Upper lobe of left lung (tissue), 6 donors: Measurements from ENCODE around the gene PDF. TPM values are rescaled to one million over a fixed set of nuclear protein-coding genes. Genes with fewer than 3 reads are reported as not detected.

Source experiments
- ATAC-seq, 2 donors: fragments of 200-7000 bp; cut with Tn5 transposase; one replicate each; pipeline ENCODE4 v1.9.1; 2022; ENCODE audit warnings: mild to moderate bottlenecking in 2 of 2, moderate library complexity in 2 of 2; ENCODE audit not compliant: low FRiP score in 2 of 2
- DNase-seq, 2 donors: peaks; one replicate each; pipeline ENCODE4 v3.0.0-alpha.2; 2019 to 2020
- H3K27ac ChIP-seq, 4 donors: fragments of 200-600 bp; sonication (generic); one replicate each; pipeline ENCODE4 v1.5.1; 2016 to 2019
- H3K27me3 ChIP-seq, 4 donors: fragments of 200-600 bp; sonication (generic); one replicate each; pipeline ENCODE4 v1.5.1; 2017 to 2019
- H3K36me3 ChIP-seq, 4 donors: fragments of 200-600 bp; sonication (generic); one replicate each; pipeline ENCODE4 v1.5.1; 2016 to 2019
- H3K4me1 ChIP-seq, 4 donors: fragments of 200-600 bp; sonication (generic); one replicate each; pipeline ENCODE4 v1.5.1; 2018 to 2019
- H3K4me3 ChIP-seq, 4 donors: fragments of 200-600 bp; sonication (generic); one replicate each; pipeline ENCODE4 v1.5.1; 2017 to 2019; ENCODE audit warnings: mild to moderate bottlenecking in 2 of 4, moderate library complexity in 1 of 4
- H3K9me3 ChIP-seq, 4 donors: fragments of 200-600 bp; sonication (generic); one replicate each; pipeline ENCODE4 v1.5.1; 2018 to 2019
- EP300 ChIP-seq, 4 donors: sonication (generic); formaldehyde crosslinking; IDR thresholded peaks; one replicate each; pipeline ENCODE4 v1.5.1; 2017; ENCODE audit warnings: antibody characterized with exemption in 4 of 4, control low read depth in 2 of 4
- POLR2A ChIP-seq, 4 donors: fragments of 450-650 bp; IDR thresholded peaks; one replicate each; pipeline ENCODE4 v1.5.1; 2016 to 2017; ENCODE audit warnings: antibody characterized with exemption in 4 of 4, mild to moderate bottlenecking in 2 of 4
- POLR2AphosphoS5 ChIP-seq, 2 donors: sonication (generic); formaldehyde crosslinking; IDR thresholded peaks; one replicate each; pipeline ENCODE4 v1.5.1; 2017; ENCODE audit warnings: antibody characterized with exemption in 2 of 2
- WGBS, 2 donors: methylation state at CpG; one replicate each; pipeline ENCODE4 v1.1.5; 2017 to 2018; 5-methylcytosine and 5-hydroxymethylcytosine counted together
- total RNA-seq, 6 donors: library from RNA; depleted of rRNA in 4 of 6; stranded (reverse); fragments of >200 nt in 4 of 6; gene quantifications; one replicate each; pipeline versions ENCODE4 v1.1.0 to v1.2.1, GENCODE V29; 2016 to 2021
- TF ChIP-seq, protein P1 (sequence below), 6 experiments: fragments of 450-650 bp in 4 of 6; fragments of 200-600 bp in 2 of 6; sonication (generic) in 2 of 6; IDR thresholded peaks; one replicate each; pipeline ENCODE4 v1.5.1; 2016 to 2019; ENCODE audit warnings: antibody characterized with exemption in 6 of 6
- donor health status: DM: no; HTN: no; CAD: no; lungs with moderate emphysema.
- donor health status: DM: no; HTN: yes; CAD: no; lungs with severe emphysema.

The PDF gene
- total RNA-seq, 6 donors from 2014 or later, result 6.9 to 22.0 (median 13.5) TPM

DNA sequence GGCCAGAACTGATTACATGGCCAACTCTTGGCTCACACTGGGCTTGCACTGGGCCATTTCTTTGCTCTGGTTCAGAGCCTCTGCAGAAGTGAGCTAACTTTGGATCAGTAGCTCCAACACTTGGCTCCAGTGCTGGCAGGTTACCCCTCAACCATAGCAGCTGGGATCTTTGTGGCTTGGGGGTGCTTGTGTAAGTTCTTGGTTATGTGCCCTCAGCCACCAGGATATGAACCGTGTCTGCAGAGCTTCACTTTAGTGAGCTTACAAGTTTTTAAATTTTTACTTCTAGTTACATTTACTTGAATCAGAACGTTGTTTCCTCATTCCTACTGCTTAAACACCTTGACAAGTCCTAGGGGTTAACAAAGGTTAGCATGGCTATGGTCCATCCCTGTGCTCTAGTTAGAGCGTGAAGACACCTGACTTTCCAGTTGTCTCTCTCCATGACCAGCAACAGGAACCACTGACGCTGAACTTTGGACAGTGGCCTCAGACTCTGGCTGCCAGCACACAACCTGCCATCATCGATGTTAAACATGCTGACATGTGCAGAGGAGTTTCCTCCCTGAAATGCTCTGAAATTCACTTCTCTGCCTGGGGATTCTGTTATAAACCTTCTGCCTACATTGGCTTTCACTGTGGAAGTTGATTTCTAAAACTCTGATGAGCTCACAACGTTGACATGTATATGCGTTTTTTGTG is 4.1 kb downstream of the PDF start:
- Histone ChIP-seq H3K27ac (no peak overlapping the region), H3K27me3 (no peaks in the 10 kb centered on the region), H3K9me3 (no peaks in the 10 kb centered on the region), H3K4me1 (peaks cover 24 to 62% (median 30%) of the 10 kb centered on the region in 4 donors), H3K4me3 (no peak overlapping the region), H3K36me3 (peaks cover 21 to 67% (median 45%) of the 10 kb centered on the region in 4 donors)
- no peak for DNase-seq
- WGBS, 2 donors, result 66 to 72% methylated on average over 7 of the region's 7 CpGs
- no peak for ATAC-seq
- TF ChIP-seq, protein P1, sequence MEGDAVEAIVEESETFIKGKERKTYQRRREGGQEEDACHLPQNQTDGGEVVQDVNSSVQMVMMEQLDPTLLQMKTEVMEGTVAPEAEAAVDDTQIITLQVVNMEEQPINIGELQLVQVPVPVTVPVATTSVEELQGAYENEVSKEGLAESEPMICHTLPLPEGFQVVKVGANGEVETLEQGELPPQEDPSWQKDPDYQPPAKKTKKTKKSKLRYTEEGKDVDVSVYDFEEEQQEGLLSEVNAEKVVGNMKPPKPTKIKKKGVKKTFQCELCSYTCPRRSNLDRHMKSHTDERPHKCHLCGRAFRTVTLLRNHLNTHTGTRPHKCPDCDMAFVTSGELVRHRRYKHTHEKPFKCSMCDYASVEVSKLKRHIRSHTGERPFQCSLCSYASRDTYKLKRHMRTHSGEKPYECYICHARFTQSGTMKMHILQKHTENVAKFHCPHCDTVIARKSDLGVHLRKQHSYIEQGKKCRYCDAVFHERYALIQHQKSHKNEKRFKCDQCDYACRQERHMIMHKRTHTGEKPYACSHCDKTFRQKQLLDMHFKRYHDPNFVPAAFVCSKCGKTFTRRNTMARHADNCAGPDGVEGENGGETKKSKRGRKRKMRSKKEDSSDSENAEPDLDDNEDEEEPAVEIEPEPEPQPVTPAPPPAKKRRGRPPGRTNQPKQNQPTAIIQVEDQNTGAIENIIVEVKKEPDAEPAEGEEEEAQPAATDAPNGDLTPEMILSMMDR (IDR thresholded peaks at IDR 0.05), result no peak
- TF ChIP-seq POLR2A (IDR thresholded peaks at IDR 0.05) (no peak), EP300 (IDR thresholded peaks at IDR 0.05) (no peak), POLR2AphosphoS5 (IDR thresholded peaks at IDR 0.05) (no peak)

DNA sequence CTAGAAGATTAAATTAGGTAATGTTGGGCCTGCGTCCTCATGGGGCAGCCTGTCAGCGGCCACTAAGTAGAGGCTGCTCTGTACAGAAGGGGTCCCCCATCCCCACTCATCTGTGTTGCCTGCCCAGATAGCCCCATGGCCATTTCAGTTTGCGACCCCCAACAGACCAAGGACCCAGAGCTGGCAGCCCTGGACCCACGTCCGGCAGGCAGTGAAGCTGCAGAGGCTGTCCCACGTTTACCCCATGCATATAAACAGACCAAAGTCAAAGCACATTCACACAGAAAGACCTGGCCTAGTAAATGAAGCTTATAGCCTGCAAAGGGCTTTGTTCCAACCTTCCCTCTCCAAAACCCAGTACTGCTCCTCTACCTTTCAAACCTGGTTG is 4.6 kb downstream of the PDF start:
- peaks cover 19 to 56% (median 25%) of the 10 kb centered on the region in 4 donors for H3K4me1 ChIP-seq
- no peak for ATAC-seq
- H3K9me3 ChIP-seq, result no peaks in the 10 kb centered on the region
- TF ChIP-seq POLR2AphosphoS5 (IDR thresholded peaks at IDR 0.05), result no peak
- TF ChIP-seq, protein P1 (IDR thresholded peaks at IDR 0.05), result no peak
- TF ChIP-seq EP300 (IDR thresholded peaks at IDR 0.05), result no peak
- TF ChIP-seq POLR2A (IDR thresholded peaks at IDR 0.05), result no peak
- no peak for DNase-seq
- no peak overlapping the region for H3K4me3 ChIP-seq
- peaks cover 26 to 72% (median 50%) of the 10 kb centered on the region in 4 donors for H3K36me3 ChIP-seq
- H3K27me3 ChIP-seq, result no peaks in the 10 kb centered on the region
- 89 to 90% methylated on average over 6 of the region's 6 CpGs for WGBS, 2 donors
- no peak overlapping the region for H3K27ac ChIP-seq

DNA sequence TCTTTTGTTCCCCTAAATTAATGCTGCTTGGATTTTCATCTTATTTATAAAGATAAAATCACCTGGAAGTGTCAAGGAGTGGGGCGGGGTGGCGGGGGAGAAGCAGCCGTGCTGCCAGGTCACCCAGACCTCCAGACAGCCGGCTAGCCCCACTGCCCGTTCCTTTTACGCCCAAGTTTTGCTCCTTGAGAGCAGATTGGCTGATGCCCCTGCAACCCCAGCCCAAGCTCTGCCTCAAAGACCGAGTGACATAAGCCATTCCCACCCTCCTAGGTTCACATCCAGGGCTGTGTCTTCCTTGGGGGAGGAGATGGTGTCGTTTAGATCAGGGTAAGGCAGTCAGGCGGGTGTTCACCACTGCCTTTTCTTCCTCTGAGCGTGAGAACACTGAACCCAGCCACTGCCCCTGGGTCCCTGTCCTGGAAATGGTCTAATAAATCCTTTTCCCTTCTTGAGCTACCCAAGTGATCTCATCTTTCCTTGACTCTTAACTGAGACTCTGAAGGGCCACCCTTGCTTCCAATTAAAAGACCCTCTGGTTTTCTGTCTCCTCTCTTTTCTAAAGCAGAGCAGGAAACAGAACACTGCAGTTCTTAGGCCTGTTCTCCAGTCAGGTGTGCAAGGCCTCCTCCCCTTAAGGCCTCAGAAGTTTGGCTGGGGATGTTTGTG is 5.7 kb downstream of the PDF start:
- no peak for DNase-seq
- Histone ChIP-seq H3K36me3 (peaks cover 37 to 83% (median 61%) of the 10 kb centered on the region in 4 donors), H3K27me3 (no peaks in the 10 kb centered on the region), H3K27ac (no peak overlapping the region), H3K9me3 (no peaks in the 10 kb centered on the region), H3K4me3 (no peak overlapping the region), H3K4me1 (peaks cover 18 to 52% (median 24%) of the 10 kb centered on the region in 4 donors)
- no peak for ATAC-seq
- no peak for TF ChIP-seq POLR2AphosphoS5 (IDR thresholded peaks at IDR 0.05)
- TF ChIP-seq POLR2A (IDR thresholded peaks at IDR 0.05), result no peak
- TF ChIP-seq, protein P1 (IDR thresholded peaks at IDR 0.05), result no peak
- TF ChIP-seq EP300 (IDR thresholded peaks at IDR 0.05), result no peak
- WGBS, 2 donors, result 76 to 81% methylated on average over 10 of the region's 10 CpGs

DNA sequence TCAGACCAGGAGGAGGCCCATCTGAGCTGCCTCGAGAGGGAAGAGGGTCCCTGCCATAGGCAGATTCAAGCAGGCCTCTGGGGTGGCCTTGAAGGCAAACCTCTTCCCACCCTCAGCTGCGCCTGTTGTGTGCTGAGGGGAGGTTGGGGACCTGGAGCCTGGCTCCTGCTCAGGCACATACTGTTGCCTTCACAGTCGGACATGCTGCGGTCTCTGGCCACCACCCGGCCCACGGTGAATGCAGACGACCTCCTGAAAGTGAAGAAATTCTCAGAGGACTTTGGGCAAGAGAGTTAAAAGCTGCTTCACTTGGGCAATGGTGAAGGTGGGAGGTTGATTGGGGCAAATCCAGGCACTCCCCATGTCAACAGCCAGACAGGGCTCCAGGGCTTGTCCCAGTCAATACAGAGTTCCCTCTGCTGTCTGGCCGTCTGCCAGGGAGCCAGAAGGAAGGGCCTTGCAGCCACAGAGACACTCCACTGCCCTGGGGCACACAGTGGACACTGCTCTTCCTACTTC is 6.3 kb downstream of the PDF start:
- 79 to 81% methylated on average over 8 of the region's 8 CpGs for WGBS, 2 donors
- peaks cover 12 to 45% (median 18%) of the 10 kb centered on the region in 4 donors for H3K4me1 ChIP-seq
- peak in 1 of 2 donors; percentile 50 for DNase-seq
- peaks cover 43 to 90% (median 67%) of the 10 kb centered on the region in 4 donors for H3K36me3 ChIP-seq
- ATAC-seq, result peak in 1 of 2 donors; percentile 68
- no peaks in the 10 kb centered on the region for H3K9me3 ChIP-seq
- TF ChIP-seq, protein P1 (IDR thresholded peaks at IDR 0.05), result no peak
- TF ChIP-seq EP300 (IDR thresholded peaks at IDR 0.05) (no peak), POLR2A (IDR thresholded peaks at IDR 0.05) (no peak), POLR2AphosphoS5 (IDR thresholded peaks at IDR 0.05) (no peak)
- H3K4me3 ChIP-seq, result no peak overlapping the region
- H3K27me3 ChIP-seq, result no peaks in the 10 kb centered on the region
- no peak overlapping the region for H3K27ac ChIP-seq
